Stimulated activated naive CD4-positive, alpha-beta T cell (primary cell): ENCODE measurements around the gene RFLNA.

Source experiments
- DNase-seq, 6 experiments: peaks; one replicate each; lab custom pipeline; 2025; lab: John Stamatoyannopoulos, UW

The RFLNA gene

GRCh38 chr12:124294780-124295341 is at the start of gene RFLNA:
Gene RFLNA (plus strand): TSS chr12:124295093. CDS start chr12:124295430, 337 bp downstream.
- no peak for DNase-seq

DNA sequence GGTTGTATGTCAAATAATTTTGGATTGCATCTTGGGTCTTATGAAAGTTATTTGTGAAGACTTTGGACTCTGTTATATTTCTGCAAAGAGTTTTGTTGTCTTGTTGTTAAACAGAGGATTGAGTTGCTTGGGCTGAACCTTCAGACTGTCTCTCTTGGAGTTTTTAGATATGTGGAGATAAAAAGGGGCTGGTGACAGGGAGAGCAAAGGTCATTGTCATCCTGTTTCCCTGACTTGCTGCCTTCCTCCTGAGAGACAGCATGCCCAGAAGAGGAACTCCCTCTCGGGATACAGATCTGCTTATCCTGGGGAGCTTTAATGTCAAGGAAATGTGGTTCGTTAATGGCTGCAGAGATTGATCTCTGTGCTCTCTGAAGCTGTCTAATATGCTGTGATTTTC is 47.6 kb upstream of the RFLNA start:
- no peak for DNase-seq

GRCh38 chr12:124248941-124249825 is 45.7 kb upstream of the RFLNA start:
- no peak for DNase-seq

DNA sequence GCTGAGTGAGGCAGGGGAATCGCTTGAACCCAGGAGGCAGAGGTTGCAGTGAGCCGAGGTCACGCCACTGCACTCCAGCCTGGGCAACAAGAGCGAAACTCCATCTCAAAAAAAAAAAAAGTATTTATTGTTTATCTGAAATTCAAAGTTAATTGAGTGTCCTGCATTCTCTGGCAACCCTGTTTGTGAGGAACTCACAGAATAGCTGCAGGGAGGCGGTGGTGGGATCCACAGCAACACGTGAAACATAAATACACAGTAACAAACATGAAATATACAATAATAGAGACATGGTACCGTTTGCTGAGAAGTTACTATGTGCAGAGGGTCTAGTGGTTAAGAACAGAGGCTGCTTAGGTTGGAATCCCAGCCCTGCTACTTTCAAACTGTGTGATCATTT is 43.7 kb upstream of the RFLNA start:
- no peak for DNase-seq

DNA sequence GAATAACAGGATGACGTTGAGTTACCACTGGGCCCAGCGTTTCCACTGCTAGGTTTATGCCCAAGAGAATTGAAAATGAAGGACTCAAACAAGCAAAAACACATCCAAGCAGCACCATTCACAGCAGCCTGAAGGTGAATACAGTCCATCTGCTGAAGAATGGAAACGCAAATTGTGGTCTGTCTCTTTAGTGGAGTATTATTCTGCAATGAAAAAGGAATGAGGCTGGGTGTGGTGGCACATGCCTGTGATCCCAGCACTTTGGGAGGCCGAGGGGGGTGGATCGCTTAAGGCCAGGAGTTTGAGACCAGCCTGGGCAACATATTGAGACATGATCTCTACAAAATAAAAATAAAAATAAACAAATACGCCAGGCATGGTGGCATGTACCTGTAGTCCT is 41.9 kb upstream of the RFLNA start:
- no peak for DNase-seq

GRCh38 chr12:124254126-124254525 is 40.8 kb upstream of the RFLNA start:
- DNase-seq: no peak

GRCh38 chr12:124259154-124260066 is 35.5 kb upstream of the RFLNA start:
- no peak for DNase-seq

DNA sequence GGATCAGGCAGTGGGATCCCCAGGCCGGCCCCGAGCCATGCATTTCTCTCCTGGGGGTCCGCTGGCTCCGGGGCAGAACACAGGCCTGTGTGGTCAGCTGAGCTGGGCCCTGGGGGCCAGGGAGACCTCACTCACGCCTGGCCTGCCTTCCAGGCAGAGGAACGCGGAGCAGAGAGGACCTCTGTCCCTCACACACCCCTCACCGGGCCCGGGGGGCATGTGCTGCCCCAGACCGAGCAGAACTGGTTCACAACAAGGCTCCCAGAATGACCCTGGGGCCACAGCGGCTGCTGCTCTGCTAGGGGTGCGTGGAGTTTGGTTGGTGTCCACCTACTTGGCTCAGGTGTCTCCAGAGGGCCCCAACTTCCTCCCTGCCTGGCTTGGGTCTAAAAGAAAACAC is 33.0 kb upstream of the RFLNA start:
- no peak for DNase-seq

DNA sequence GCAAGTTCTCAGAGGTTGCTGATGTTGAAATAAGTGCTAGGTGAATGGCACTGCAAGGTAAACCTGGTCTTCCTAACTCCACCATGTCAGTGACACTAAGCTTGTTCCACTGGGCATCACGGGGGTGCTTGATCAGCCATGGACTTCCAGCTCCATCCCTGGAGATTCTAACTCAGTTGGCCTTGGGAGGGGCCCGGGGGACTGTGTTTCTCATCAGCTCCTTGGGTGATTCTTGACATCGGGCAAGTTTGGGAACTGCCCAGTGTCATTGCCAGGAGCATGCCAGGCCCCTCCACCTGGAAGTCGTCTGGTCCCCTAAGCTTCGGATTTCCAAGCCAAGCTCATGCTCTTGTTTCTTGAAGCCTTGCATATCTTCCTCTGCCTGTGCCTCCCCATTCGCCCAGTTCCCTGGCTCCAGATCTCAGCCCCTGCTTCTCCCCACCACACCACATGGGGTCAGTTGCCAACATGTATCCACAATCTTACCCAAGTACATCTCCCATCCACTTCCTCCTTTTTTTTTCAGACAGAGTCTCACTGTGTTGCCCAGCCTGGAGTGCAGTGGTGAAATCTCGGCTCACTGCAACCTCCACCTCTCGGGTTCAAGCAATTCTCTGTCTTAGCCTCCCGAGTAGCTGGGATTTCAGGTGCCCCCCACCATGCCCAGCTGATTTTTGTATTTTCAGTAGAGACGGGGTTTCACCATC is 30.7 kb upstream of the RFLNA start:
- DNase-seq: no peak

DNA sequence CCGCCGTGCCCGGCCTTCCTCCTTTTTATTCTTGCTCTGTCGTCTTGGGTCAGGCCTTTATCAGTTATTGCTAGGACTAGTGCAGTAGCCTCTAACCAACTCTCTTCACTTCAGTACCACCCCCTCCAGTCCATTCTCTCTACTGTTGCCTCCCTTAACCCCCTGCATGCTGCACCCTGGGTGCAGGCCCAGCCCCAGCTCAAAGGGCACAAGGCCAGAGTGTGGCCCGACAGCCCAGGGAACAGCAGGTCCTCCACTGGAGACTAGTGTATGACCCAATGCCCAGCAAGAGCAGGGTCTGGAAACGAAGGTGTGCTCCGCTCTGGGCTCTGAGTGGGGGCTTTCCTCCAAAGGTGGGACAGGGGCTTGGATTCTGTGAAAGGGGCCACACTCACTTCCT is 30.0 kb upstream of the RFLNA start:
- DNase-seq: no peak

DNA sequence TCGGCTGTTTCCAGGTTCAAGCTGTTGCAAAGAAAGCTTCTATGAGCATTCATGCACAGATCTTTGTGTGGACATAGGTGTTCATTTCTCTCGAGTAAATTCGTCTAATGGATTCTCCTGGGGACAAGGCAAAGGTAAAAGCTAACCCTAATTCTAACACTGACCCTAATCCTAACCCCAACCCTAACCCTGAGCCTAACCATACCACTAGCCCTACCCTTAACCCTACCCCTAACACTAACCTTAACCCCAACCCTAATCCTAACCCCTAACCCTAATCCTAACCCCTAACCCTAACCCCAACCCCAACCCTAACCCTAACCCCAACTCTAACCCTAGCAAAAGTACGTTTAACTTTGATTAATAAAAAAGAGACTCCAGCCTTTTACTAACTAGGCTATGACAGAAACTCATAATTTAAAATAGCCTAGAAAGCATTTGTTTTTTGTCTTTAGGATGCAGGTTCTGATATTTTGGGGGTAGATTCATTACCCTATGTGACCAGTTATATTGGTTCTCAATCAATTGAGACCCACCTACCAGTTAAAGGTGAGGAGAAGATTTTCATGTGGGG is 27.6 kb upstream of the RFLNA start:
- no peak for DNase-seq

- DNase-seq: no peak
These were observed 24.2 kb upstream of the RFLNA start for GRCh38 chr12:124270671-124271070.

DNA sequence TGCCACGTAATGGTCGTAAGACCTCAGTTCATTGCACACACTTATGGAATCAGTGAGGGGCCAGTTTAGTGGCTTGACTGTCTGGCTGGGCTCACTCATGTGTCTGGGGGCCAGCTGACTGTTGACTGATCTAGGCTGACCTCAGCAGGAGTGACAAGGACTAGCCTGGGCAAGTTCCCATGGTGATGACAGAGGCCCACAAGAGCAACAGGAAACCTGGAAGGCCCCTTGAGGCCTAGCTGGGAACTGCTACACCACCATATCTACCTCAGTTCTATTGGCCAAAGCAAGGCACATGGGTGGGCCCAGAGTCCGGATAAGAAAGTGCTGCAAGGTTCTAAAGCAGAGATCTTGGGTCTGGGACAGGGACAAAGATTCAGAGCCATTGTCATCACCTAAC is 21.3 kb upstream of the RFLNA start:
- no peak for DNase-seq

DNA sequence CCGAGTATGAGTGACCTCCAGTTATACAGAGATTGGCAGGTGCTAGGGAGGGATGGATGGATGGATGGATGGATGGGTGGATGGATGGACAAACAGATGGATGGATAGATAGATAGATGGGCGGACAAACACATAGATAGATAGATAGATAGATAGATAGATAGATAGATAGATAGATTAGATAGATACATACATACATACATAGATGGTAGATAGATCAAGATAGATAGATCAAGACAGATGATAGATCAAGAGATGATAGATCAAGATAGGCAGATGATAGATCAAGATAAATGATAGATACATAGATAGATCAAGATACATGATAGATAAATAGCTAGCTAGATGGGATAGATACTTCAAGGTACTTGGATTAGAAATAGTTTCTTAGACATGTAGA is 18.6 kb upstream of the RFLNA start:
- no peak for DNase-seq

DNA sequence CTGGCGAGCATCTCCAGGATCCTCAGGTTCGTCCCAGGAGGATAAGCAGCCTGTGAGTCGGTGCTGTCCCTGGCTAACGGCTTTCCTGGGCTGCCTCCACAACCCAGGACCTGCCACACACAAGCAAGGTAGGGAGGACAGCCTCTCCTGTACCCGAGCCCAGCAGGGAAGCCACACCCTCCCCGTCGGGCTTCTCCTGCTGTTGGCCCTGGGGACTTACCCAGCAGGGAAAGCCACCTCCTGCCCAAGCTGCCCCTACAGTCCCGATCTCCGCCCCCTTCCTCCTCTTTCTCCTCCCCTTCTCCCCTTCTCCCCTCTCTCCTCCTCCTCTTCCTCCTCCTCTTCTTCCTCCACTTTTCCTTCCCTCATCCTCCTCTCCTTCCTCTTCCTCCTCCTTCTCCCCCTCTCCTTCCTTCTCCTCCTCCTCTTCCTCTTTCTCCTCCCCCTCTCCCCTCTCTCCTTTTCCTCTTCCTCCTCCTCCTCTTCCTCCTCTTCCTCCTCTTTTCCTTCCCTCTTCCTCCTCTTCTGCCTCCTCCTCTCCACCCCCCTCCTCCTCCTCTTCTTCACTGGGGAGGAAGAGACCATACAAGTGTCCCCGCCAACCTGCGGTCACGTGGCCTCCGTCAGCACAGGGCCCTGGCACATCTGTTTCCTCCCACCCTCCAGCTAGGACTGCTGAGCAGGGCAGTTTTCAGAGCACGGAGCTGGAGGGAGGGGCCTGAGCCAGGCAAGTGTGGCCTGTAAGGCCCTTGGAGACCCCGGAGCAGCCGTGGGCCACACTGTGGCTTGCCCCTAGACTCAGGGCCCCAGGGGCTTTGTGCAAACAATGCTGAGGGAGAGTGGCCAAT is 17.3 kb upstream of the RFLNA start:
- no peak for DNase-seq

GRCh38 chr12:124278389-124279101 is 16.3 kb upstream of the RFLNA start:
- no peak for DNase-seq

DNA sequence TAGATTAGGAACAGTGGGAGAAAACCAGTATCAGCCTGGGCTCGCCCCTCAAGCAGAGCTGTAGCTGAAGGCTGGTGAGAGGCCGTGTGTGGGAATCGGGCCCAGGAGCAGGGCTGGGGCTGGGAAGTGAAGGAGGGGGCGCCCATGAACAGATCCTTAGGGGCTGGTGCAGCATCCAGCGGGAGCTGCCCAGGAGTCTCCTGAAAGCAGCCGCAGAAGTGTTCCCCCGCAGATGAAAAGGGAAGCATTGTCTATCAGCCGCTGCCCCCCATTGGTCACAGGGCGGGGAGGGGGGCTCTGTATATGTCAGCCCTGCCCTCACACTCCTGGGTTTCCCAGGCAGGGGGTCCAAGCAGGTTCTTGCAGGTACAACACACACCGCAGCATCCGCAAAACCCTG is 15.6 kb upstream of the RFLNA start:
- DNase-seq: no peak

DNA sequence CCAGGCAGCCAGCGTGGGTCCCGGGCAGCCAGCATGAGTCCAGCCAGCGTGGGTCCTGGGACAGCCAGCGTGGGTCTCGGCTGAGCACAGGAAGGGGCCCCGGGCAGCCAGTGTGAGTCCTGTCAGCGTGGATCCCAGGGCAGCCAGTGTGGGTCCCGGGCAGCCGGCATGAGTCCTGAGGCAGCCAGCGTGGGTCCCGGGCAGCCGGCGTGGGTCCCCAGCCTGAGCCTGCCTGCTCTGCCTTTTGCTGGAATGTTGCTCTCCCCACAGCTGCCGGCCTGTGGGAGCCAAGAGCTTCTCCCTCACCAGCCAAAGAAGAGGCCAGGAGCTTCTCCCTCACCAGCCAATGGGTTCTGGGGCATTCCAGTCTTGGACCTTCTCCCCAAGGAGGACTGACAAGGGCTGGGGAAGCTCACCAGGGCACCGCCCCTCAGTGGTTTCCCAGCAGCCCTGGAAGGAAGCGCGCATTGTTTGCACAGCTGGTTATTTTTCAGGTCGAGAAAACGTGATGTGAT is 15.0 kb upstream of the RFLNA start:
- no peak for DNase-seq

- DNase-seq: no peak
These were observed 13.6 kb upstream of the RFLNA start for GRCh38 chr12:124281309-124281708.

DNA sequence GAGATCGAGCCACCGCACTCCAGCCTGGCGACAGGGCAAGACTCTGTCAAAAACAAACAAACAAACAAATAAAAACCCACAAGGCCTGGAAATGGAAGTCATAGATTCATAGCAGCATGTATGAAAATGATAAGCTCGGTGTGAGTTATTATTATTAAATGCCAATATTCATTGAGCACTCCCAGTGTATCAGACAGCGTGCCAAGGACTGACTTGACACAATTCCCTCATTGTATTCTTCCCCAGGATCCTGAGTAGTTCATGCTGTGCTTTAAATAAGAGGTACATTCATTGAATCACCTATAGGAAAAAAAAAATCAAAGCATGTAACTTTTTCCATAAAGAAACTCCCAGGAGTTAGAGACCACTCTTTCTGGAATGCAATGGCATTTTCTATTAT is 12.6 kb upstream of the RFLNA start:
- no peak for DNase-seq
